H1 (cell line): Measurements from ENCODE around the gene MICU2. TPM values are rescaled to one million over a fixed set of nuclear protein-coding genes. Genes with fewer than 3 reads are reported as not detected.

Experiments used
- KDM1A ChIP-seq: fragments of 200-600, 300-600 bp; sonication (generic); IDR thresholded peaks from 2 replicates; pipeline ENCODE4 v1.7.1; 2016; ENCODE audit warnings: mild to moderate bottlenecking, low read length, borderline replicate concordance
- SAP30 ChIP-seq: fragments of 300-600 bp; sonication (generic); IDR thresholded peaks from 2 replicates; pipeline ENCODE4 v1.7.1; 2012; ENCODE audit warnings: low read length, moderate library complexity, mild to moderate bottlenecking, inconsistent platforms; ENCODE audit not compliant: insufficient read depth, insufficient replicate concordance
- ZNF274 ChIP-seq: IDR thresholded peaks from 2 replicates; pipeline ENCODE4 v1.7.0; 2012; ENCODE audit warnings: low read length, borderline replicate concordance; ENCODE audit errors: extremely low read depth
- polyA plus RNA-seq, 7 experiments: library from polyadenylated mRNA; depleted of rRNA in 3 of 7; stranded (reverse) in 5 of 7; unstranded in 2 of 7; fragments of >200 nt in 5 of 7; fragments of 200-250 nt in 2 of 7; gene quantifications; 1 replicate in 5 of 7; 2 replicates in 1 of 7; 4 replicates in 1 of 7; pipeline versions ENCODE4 v1.2.1 to v1.2.3, GENCODE V29; 2011 to 2013; ENCODE audit warnings: missing spikeins in 2 of 7, mixed read lengths in 2 of 7
- total RNA-seq: library from RNA; stranded (reverse); fragmentation: NEBNext Ultra II Directional; extraction: Animal tissue kit (Norgen Biotek cat#: 25700); gene quantifications from 2 replicates; pipeline ENCODE4 v1.2.1, GENCODE V29; 2021

Gene MICU2
- total and polyA plus RNA-seq, 2 of the 8 experiments (the other 6 are each of a cell fraction or from before 2014, with no cell fraction given): 34.6 to 36.5 TPM

DNA sequence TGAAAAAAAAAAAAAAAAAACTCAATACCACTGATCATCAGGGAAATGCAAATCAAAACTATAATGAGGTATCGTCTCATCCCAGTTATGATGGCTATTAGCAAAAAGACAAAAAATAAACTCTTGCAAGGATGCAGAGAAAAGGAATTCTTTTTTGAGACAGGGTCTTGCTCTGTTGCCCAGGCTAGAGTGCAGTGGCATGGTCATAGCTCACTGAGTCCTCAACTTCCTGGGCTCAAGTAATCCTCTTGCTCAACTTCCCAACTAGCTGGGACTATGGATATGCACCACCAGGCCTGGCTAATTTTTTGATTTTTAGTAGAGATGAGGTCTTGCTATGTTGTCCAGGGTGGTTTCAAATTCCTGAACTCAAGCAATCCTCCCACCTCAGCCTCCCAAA lies 59.5 kb downstream of the MICU2 start (continued):
- TF ChIP-seq SAP30: no peak
- TF ChIP-seq KDM1A: no peak
- no peak for TF ChIP-seq ZNF274
